GM21447 (cell line): ENCODE measurements around the gene ARID5A.

Experiments
- ATAC-seq: cut with Tn5 transposase; IDR thresholded peaks from one replicate; pipeline ENCODE4 v1.9.1; 2021; ENCODE audit not compliant: unreplicated experiment

Gene ARID5A

DNA sequence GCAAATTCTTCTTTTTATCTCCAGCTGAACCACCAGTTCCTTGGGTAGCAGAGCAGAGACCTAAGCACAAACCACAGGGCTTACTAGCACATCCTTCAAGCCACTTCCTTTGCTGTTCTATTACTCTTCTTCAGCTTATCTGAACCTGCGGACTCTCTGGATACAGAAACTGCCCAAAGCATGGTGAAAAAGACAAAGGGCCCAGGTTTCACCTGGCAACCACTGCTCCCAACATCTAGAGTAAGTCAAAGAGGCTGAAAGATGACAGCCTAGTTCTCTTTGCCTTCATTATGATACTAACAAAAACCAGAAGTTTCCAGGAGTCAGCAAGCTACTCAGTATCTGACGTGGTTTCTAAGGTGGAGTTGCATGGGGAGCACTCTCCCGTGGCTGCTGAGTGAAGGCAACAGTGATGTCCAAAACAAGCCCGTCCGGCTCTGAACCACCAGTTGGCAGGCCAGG, 58.2 kb downstream of the ARID5A start:
- no peak for ATAC-seq

- no peak for ATAC-seq
Observed at GRCh38 chr2:96596596-96596995, 60.0 kb downstream of the ARID5A start.

DNA sequence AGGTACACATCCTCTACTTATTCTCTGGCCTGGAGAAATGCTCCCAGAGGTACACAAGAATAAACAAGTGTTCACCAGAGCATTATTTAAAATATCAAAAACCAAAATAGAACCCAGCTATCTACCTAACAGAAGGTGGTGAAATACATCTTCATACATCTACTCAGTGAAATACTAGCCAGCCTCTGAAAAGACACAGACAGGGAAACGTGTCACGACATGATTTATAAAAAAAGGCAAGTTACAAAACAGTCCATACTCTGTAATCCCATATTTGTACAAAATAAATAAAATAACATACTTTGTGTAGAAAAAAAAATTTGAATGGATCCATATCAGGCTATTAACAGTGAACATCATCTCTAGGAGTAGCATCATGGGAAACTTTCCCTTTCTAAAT, 63.4 kb downstream of the ARID5A start:
- no peak for ATAC-seq

DNA sequence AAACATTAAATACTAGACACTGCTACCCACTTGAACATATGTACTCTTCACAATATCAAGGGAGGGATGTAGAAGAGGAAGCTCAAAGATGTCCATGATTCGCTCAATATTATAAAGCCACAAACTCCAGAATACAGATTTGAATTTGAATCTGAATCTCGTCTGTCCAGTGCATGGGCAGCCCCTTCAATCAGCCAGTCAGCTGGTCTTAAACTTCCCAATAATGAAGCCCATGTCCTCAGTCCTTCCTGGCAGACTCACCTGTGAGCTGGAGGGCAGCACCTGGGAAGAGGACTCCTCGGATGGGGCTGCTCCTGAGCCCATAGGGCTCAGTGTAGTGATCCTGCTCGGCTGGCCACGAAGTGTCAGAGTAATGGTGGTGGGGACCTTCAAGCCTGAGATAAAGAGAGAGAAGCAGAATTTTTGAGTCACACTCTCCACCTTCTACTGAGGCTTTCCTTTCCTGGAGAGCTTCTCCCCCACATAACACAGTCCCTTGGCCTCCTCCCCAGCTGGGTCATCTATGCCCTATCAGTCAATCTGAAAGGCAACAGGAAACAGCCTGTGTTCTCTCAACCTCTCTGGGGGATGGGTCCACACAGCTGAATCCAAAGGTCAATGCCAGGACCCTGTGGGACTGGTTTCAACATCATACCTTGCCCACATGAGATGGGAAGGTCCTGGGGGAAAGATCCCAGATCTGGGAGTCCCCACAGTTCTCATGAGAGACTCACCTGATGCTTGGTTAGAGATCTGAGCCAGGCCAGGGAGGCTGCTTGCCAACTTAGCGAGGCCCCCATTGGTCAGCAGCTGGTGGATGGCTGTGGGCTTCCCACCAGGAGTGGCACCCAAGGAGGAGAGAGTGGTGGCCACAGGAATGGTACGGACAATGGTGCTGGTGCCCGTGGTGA, 65.1 kb downstream of the ARID5A start:
- no peak for ATAC-seq
